GM06990 (cell line): ENCODE measurements around the gene MYOF.

ENCODE experiments used
- DNase-seq: peaks from one replicate; pipeline ENCODE4 v3.0.0-alpha.2; 2011; ENCODE audit not compliant: insufficient read length; ENCODE audit errors: extremely low read depth
- H3K27me3 ChIP-seq: replicated peaks from 2 replicates; pipeline ENCODE4 v1.6.0; 2011; ENCODE audit warnings: low read length; ENCODE audit not compliant: control insufficient read depth, insufficient read depth
- H3K36me3 ChIP-seq: 2 replicates; pipeline ENCODE4 v1.5.1; 2011; ENCODE audit warnings: low read length; ENCODE audit not compliant: control insufficient read depth, insufficient read depth
- H3K4me3 ChIP-seq: replicated peaks from 2 replicates; pipeline ENCODE4 v1.5.1; 2011; ENCODE audit warnings: low read depth, mild to moderate bottlenecking, control low read depth, low read length
- TF ChIP-seq, protein P1 (sequence below): IDR thresholded peaks from 2 replicates; pipeline ENCODE4 v1.5.1; 2011; ENCODE audit warnings: low read length, control low read depth, mild to moderate bottlenecking, inconsistent platforms; ENCODE audit not compliant: insufficient read depth, poor library complexity, severe bottlenecking

MYOF gene

DNA sequence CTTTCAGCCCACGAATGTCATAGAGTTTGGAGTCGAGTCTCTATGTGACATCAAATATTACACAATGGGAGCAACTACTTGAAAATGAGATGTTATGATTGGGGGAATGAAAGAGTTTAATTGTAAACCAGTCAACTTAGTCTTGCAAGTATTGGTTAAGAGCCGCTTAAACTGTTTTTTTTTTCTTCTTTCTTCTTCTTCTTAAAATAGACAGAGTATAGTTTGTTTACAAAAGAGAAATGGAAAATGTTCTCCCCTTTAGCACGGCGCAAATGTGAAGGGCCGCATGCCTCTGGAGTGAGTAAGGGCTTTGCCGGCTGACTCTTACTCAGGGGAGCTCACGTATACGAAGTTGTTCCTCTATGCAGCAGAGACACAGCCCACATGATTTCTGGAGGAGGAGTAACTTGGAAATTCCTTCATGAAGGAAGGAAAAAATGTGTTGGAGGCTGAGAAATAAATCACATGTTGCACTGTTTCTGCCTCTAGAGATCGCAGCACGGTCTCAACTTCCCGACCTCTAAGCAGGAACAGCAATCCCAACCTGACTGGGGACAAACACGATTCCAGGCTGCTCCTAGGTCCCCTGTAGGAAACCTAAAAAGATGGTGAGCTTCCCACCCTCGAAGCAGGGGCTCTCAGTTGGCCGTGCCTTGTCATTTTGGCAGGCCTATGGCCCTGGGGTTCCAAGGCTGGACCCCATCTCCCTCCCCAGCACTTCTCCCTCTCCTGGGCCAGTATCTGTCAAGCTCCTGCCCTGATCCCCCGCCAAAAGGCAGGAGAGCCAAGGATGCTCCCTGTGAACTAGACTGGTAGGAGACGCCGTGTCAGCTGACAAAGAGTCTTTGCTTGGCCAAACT lies 44.8 kb downstream of the MYOF start:
- no peak overlapping the region for H3K4me3 ChIP-seq
- DNase-seq = no peak
- H3K27me3 ChIP-seq = no peaks in the 10 kb centered on the region; the same call in 1 of the 2 replicates
- TF ChIP-seq, protein P1, sequence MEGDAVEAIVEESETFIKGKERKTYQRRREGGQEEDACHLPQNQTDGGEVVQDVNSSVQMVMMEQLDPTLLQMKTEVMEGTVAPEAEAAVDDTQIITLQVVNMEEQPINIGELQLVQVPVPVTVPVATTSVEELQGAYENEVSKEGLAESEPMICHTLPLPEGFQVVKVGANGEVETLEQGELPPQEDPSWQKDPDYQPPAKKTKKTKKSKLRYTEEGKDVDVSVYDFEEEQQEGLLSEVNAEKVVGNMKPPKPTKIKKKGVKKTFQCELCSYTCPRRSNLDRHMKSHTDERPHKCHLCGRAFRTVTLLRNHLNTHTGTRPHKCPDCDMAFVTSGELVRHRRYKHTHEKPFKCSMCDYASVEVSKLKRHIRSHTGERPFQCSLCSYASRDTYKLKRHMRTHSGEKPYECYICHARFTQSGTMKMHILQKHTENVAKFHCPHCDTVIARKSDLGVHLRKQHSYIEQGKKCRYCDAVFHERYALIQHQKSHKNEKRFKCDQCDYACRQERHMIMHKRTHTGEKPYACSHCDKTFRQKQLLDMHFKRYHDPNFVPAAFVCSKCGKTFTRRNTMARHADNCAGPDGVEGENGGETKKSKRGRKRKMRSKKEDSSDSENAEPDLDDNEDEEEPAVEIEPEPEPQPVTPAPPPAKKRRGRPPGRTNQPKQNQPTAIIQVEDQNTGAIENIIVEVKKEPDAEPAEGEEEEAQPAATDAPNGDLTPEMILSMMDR = no peak
- no peaks in the 10 kb centered on the region for H3K36me3 ChIP-seq

DNA sequence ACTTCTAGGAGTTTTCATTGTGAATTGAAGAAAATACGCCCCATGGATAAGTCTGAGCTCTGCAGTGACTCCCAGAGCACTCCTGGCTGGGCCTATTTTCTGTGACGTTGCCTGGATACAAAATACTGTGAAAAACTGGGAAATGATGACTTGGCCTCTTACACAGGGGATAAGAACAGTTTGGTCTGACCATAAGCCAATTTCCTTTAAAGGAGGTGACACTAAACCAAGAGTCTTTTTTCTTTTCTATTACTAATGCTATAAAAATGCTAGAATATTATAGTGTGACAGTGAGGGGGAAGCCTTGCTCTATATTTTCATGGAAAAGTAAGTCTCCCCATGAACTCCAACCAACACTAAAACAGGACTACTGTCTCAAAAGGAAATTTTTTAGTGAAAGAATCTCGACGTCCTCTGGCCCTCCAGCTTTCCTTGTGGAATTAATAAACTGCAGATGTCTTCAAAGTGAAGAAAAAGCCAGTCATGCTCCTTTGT lies 45.5 kb downstream of the MYOF start:
- Histone ChIP-seq H3K27me3 (no peaks in the 10 kb centered on the region; the same call in 1 of the 2 replicates), H3K4me3 (no peak overlapping the region), H3K36me3 (no peaks in the 10 kb centered on the region)
- TF ChIP-seq, protein P1 = no peak
- no peak for DNase-seq

DNA sequence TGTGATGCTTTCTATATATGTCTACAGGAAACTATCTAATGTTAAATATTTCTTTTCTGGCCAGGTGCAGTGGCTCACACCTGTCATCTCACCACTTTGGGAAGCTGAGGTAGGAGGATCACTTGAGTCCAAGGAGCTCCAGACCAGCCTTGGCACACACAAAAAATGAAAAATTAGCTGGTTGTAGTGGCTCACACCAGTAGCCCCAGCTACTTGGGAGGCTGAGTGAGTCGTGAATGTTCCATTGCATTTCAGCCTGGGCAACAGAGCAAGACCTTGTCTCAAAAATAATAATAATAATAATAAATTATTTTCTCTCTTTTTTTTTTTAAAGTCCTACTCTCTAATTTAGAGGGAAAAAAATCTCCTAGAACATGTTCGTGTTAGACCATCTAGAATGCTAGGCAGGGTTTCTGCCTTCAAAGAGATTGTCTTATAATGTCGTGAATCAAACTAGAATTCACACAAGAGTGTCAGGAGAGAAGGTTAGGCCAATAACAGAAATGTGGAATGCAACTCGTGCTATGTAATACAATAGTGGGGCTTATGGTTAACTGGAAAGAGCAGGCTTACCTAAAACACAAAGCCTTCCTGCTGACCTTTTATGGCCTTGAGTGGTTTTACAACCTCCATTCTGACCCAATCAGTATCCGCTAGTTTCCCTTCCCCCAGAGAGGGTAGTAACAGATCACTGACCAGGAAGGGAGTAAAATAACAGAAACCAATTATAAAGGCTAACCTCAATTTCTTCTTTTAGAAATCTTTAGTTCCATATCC lies 46.3 kb downstream of the MYOF start:
- Histone ChIP-seq H3K36me3 (no peaks in the 10 kb centered on the region), H3K27me3 (no peaks in the 10 kb centered on the region; the same call in 1 of the 2 replicates), H3K4me3 (no peak overlapping the region)
- no peak for DNase-seq
- TF ChIP-seq, protein P1 = no peak

DNA sequence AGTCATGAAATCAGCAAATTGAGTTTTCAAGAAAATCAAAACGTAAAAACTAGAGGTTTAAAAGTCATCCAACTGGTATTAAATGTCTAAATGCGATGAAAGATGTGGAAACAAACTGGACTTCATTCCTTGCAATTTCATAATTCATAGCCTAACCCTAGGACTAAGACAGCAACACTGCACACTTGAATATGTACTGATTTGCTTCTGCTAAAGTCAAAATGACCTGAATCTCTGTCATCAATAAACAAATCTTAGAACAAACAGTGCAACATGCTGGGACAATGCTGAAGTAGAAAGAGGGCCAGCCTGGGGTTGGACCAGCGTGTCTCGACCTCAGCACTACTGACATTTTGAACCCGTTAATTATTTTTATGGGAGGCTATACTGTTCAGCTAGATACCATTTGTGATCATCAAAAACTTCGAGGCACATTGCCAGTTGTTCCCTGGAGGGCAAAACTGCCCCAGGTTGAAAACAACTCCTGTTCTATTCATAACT lies 47.1 kb downstream of the MYOF start:
- Histone ChIP-seq H3K27me3 (no peaks in the 10 kb centered on the region; the same call in 1 of the 2 replicates), H3K4me3 (no peak overlapping the region), H3K36me3 (no peaks in the 10 kb centered on the region)
- no peak for DNase-seq
- TF ChIP-seq, protein P1 = no peak

DNA sequence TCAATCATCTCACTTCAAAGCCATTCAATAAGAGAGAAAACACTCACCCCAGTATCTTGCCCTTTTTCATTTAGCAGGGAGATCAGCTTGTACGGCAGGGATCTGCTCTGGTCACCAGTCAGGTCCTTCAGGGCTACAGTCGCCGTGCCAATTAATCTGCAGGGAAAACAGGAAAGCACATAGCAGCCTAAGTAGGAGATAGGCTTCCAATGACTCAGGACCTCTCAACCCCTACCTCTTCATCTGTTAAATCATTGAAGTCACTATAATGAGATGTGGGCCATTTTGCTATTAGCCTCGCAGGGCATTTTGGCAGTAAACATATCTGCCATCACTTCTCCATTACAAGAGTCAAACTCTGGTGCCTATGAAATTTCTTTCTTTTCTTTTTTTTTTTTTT lies 50.8 kb downstream of the MYOF start:
- no peak for DNase-seq
- H3K36me3 ChIP-seq = no peaks in the 10 kb centered on the region
- TF ChIP-seq, protein P1 = no peak
- no peaks in the 10 kb centered on the region for H3K27me3 ChIP-seq
- no peak overlapping the region for H3K4me3 ChIP-seq
